ENCODE results near the gene DQX1.

Gene DQX1

DNA sequence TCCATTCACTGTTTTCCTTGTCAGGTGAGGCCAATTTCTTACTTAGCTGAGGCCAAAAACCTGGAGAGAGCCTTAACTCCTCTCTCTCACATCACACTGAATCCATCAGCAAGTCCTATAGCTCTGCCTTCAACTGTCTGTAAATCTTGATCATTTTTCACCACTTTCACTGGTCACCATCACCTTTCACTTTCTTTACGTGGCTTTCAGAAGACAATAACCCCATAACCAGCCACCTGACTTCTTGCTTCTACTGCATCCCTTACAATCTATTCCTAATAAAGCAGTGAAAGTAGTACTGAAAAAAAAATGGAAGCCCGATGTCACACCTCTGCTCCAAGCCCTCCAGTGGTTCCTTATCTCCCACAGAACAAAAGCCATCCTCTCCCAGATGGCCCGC is 20.0 kb upstream of the DQX1 start:
- TF ChIP-seq, protein P1, sequence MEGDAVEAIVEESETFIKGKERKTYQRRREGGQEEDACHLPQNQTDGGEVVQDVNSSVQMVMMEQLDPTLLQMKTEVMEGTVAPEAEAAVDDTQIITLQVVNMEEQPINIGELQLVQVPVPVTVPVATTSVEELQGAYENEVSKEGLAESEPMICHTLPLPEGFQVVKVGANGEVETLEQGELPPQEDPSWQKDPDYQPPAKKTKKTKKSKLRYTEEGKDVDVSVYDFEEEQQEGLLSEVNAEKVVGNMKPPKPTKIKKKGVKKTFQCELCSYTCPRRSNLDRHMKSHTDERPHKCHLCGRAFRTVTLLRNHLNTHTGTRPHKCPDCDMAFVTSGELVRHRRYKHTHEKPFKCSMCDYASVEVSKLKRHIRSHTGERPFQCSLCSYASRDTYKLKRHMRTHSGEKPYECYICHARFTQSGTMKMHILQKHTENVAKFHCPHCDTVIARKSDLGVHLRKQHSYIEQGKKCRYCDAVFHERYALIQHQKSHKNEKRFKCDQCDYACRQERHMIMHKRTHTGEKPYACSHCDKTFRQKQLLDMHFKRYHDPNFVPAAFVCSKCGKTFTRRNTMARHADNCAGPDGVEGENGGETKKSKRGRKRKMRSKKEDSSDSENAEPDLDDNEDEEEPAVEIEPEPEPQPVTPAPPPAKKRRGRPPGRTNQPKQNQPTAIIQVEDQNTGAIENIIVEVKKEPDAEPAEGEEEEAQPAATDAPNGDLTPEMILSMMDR (IDR thresholded peaks at IDR 0.05), result no peak
- Mint-ChIP-seq H3K36me3 (ENCODE audit: low read depth) (peaks cover 29% of the 10 kb centered on the region), H3K4me3 (no peak overlapping the region), H3K27ac (no peak overlapping the region), H3K9me3 (no peaks in the 10 kb centered on the region), H3K27me3 (ENCODE audit: low read depth, poor library complexity) (peaks cover 46% of the 10 kb centered on the region), H3K4me1 (peaks cover 23% of the 10 kb centered on the region)
- no peak for DNase-seq

DNA sequence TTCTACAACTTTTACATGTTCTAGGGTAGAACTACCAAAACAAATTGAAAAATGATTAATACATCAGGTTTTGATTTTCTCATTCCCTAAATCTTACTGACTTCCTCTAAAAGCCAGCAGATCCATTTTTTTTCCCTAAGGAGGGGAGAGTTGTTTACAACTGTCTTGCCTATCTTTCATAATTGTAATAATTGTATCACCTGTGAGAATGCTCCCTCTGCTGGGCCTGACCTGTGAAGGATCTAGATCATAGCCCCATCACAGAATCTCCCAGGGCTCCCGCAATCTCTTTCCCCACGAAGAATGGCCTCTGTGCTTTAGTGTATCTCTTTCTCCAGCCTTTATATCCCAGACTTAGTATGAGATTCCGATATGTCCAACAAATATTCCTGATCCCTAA is 18.6 kb upstream of the DQX1 start:
- no peaks in the 10 kb centered on the region for H3K9me3 Mint-ChIP-seq
- peaks cover 11% of the 10 kb centered on the region for H3K4me1 Mint-ChIP-seq
- TF ChIP-seq, protein P1 (IDR thresholded peaks at IDR 0.05), result no peak
- H3K4me3 Mint-ChIP-seq, result no peak overlapping the region
- no peak overlapping the region for H3K27ac Mint-ChIP-seq
- H3K27me3 Mint-ChIP-seq (ENCODE audit: low read depth, poor library complexity), result peaks cover 33% of the 10 kb centered on the region
- H3K36me3 Mint-ChIP-seq (ENCODE audit: low read depth), result peaks cover 25% of the 10 kb centered on the region
- no peak for DNase-seq

DNA sequence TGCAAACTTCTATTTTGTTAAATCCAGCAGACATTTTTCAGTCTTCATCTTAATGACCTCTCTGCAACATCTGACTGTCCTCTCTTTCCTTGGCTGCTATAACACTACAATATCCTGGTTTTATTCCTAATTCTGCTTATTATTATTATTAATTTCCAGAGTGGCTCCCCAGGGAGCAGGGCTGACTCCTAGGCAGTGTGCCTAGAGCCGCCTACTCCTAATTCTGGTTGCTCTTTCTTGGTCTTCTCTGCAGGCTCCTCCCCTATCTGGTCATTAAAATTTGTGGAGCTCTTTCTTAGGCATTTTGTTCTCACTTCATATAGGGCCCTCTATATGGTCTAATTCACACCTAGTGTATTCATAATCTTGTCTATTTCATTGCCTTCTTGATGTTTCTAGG is 16.9 kb upstream of the DQX1 start:
- no peak overlapping the region for H3K27ac Mint-ChIP-seq
- H3K9me3 Mint-ChIP-seq, result no peaks in the 10 kb centered on the region
- H3K4me1 Mint-ChIP-seq, result peaks cover 15% of the 10 kb centered on the region
- no peak for DNase-seq
- peaks cover 29% of the 10 kb centered on the region for H3K27me3 Mint-ChIP-seq (ENCODE audit: low read depth, poor library complexity)
- peaks cover 23% of the 10 kb centered on the region for H3K36me3 Mint-ChIP-seq (ENCODE audit: low read depth)
- TF ChIP-seq, protein P1 (IDR thresholded peaks at IDR 0.05), result no peak
- no peak overlapping the region for H3K4me3 Mint-ChIP-seq

DNA sequence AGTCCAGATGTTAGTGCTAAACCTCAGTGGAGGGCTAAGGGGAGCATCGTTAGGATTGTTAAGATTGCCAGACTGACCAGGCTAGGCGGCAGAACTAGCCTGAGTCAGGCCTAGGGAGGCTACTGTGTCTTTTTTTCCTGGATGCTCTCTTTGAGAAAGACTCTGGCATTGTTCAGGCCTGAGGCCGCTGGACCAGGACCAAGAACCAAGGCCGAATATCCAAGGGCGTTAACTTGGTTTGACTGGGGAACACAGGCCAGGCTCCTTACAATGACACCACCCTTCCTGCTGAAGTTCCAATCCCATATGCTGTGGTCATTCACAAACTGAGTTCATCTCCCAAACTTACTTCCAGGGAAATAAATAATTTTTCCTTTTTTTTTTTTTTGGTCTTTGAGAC is 14.3 kb upstream of the DQX1 start:
- no peaks in the 10 kb centered on the region for H3K9me3 Mint-ChIP-seq
- H3K4me3 Mint-ChIP-seq, result no peak overlapping the region
- peaks cover 23% of the 10 kb centered on the region for H3K36me3 Mint-ChIP-seq (ENCODE audit: low read depth)

DNA sequence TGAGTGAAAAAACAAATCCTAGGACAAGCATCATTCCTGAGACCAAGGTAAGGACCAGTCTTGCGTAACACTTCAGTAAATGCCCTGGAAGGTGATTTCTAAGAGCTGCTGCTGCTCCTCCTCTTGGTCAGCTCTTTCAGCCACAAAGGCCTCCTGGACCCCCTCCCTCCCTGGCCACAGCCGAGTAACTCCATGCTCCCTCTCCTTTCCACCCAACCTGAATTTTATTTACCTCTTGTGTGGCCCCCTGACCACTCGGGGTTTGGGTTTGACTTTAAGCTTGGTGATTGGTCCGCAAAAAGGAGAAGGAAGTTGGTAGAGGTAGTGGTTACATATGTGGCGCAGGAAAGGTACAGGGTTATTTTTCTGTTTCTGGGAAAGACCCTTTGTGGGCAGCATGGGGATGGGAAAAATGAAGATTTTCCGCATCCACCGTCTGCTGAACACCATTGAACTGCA is 12.9 kb upstream of the DQX1 start:
- peaks cover 3% of the 10 kb centered on the region for H3K27me3 Mint-ChIP-seq (ENCODE audit: low read depth, poor library complexity)
- no peak overlapping the region for H3K4me3 Mint-ChIP-seq
- H3K36me3 Mint-ChIP-seq (ENCODE audit: low read depth), result peaks cover 21% of the 10 kb centered on the region
- no peaks in the 10 kb centered on the region for H3K9me3 Mint-ChIP-seq
- no peak for DNase-seq
- H3K4me1 Mint-ChIP-seq, result peaks cover 13% of the 10 kb centered on the region
- TF ChIP-seq, protein P1 (IDR thresholded peaks at IDR 0.05), result no peak
- no peak overlapping the region for H3K27ac Mint-ChIP-seq

More for the DNA sequence above, 14.3 kb upstream of the DQX1 start:
- TF ChIP-seq, protein P1 (IDR thresholded peaks at IDR 0.05), result no peak
- Mint-ChIP-seq H3K27ac (no peak overlapping the region), H3K4me1 (peaks cover 13% of the 10 kb centered on the region), H3K27me3 (ENCODE audit: low read depth, poor library complexity) (peaks cover 9% of the 10 kb centered on the region)
- DNase-seq, result no peak

DNA sequence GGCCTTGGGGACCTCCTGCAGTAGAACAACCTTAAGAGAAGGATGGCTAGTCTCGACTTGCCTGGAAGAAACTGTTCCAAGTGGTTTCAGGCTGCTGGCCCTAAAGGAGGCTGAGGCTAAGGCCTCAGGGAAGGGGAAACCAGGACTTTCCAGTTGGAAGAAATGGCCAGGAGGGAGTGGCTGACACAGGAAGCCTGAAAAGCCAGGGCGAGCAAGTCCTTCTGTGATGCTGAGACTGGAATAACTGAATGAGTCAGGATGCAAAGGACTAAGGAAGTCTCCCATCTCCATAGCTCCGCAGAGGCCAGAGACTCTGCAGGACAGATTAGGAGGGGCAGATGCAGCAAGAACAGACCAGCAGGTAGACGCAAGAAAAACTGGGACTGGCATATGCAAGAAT is 11.1 kb upstream of the DQX1 start:
- H3K27me3 Mint-ChIP-seq (ENCODE audit: low read depth, poor library complexity), result peaks cover 3% of the 10 kb centered on the region
- TF ChIP-seq, protein P1 (IDR thresholded peaks at IDR 0.05), result no peak

More for the DNA sequence above, 11.1 kb upstream of the DQX1 start:
- Mint-ChIP-seq H3K4me3 (no peak overlapping the region), H3K9me3 (no peaks in the 10 kb centered on the region), H3K36me3 (ENCODE audit: low read depth) (peaks cover 22% of the 10 kb centered on the region), H3K4me1 (peaks cover 15% of the 10 kb centered on the region), H3K27ac (no peak overlapping the region)
- no peak for DNase-seq
